ENCODE measurements around the gene WDR35. TPM values are rescaled to one million over a fixed set of nuclear protein-coding genes. Genes with fewer than 3 reads are reported as not detected.

The WDR35 gene
- total and polyA plus RNA-seq, 8 donors, result 2.6 to 7.2 (median 3.8) TPM

DNA sequence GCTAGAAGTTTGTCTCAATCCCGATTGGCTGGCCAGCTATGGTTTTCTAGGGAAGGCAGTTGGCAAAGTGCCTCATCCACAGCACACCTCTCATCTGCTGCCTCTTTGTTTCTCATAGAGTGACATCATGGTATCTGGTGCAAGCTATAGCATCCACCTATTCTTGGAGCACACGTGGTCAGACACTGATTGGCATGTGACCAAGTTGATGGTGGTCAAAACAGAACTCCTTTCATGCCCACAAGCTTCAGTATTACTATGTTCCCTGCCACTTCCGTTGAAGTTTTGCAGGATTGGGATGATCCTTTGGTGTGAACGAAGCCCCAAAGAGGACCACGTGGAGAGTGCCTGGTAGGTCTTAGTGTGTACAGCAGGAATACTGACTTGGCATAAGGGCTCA is 116.9 kb downstream of the WDR35 start:
- Histone ChIP-seq H3K4me3 (no peak overlapping the region), H3K27me3 (no peaks in the 10 kb centered on the region), H3K9me3 (no peaks in the 10 kb centered on the region), H3K4me1 (no peaks in the 10 kb centered on the region), H3K27ac (no peak overlapping the region), H3K36me3 (no peaks in the 10 kb centered on the region)
- DNase-seq (no peak), ATAC-seq (no peak), FAIRE-seq (no peak)
- TF ChIP-seq, protein P1, sequence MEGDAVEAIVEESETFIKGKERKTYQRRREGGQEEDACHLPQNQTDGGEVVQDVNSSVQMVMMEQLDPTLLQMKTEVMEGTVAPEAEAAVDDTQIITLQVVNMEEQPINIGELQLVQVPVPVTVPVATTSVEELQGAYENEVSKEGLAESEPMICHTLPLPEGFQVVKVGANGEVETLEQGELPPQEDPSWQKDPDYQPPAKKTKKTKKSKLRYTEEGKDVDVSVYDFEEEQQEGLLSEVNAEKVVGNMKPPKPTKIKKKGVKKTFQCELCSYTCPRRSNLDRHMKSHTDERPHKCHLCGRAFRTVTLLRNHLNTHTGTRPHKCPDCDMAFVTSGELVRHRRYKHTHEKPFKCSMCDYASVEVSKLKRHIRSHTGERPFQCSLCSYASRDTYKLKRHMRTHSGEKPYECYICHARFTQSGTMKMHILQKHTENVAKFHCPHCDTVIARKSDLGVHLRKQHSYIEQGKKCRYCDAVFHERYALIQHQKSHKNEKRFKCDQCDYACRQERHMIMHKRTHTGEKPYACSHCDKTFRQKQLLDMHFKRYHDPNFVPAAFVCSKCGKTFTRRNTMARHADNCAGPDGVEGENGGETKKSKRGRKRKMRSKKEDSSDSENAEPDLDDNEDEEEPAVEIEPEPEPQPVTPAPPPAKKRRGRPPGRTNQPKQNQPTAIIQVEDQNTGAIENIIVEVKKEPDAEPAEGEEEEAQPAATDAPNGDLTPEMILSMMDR (IDR thresholded peaks at IDR 0.05), result no peak
- 83 to 86% methylated on average over 5 of the region's 5 CpGs for WGBS, 2 donors
- intact Hi-C loops (cut with DNase I), result no loop called here

DNA sequence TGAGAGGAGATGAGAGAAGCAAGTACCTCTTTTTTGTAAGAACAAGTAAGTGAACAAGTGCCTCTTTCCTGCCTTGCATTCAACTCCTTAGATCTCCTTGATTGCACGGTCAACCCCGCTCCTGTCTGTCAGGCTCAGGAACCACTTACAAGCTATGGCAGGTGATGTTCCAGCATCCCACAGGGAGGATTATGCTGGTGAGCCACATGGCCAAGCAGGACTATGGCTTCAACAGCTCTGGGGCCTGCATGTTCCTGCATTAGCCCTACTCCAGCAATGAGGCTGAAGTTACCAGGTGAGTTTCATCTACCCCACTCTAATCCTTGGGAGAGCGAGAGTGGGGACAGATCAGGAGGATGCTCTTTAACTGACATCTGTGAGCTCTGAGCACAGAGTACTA is 117.6 kb downstream of the WDR35 start:
- Histone ChIP-seq H3K4me1 (no peaks in the 10 kb centered on the region), H3K36me3 (no peaks in the 10 kb centered on the region), H3K4me3 (no peak overlapping the region), H3K27me3 (no peaks in the 10 kb centered on the region), H3K9me3 (no peaks in the 10 kb centered on the region), H3K27ac (no peak overlapping the region)
- ATAC-seq (no peak), DNase-seq (no peak), FAIRE-seq (no peak)
- intact Hi-C loops (cut with DNase I), result no loop called here
- 71 to 83% methylated on average over 3 of the region's 3 CpGs for WGBS, 2 donors
- TF ChIP-seq, protein P1 (IDR thresholded peaks at IDR 0.05), result no peak

DNA sequence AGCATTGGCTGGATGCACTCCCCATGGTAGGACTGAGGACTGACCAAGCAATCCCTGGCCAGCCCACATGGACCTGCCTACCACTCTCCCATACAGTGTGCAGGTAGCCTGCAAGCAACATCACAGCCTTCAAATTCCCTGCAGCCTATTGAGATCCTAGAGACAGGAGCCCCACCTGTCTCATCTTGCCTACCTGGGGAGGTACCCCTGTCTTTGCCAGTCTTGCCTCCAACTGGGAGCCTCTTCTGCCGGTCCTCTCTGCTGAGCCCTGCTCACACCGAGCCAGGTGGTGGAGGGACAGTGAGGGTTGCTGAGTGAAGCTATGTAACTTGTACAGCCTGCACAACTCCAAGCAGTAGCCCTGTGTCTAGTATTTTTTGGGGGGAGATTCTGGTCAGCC is 118.1 kb downstream of the WDR35 start:
- no peak for FAIRE-seq

DNA sequence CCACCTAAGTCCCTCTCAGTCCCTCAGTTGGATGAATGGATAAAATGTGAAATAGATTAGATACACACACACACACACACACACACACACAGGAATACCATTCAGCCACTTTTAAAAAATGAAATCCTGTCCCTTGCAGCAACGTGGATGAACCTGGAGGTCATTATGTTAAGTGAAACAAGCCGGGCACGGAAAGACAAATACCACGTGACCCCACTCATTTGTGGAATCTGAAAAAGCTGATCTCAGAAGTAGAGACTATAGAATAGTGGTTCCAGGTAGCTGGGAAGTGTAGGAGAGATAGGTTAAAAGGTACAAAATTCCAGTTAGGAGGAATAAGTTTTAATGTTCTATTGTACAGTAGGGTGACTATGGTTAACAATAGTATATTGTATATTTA is 119.1 kb downstream of the WDR35 start:
- no peak overlapping the region for H3K4me3 ChIP-seq
- H3K36me3 ChIP-seq, result no peaks in the 10 kb centered on the region
- no peak for FAIRE-seq

More for the DNA sequence above, 118.1 kb downstream of the WDR35 start:
- intact Hi-C loops (cut with DNase I), result no loop called here
- 92 to 100% methylated on average over 2 of the region's 2 CpGs for WGBS, 2 donors
- ATAC-seq (no peak), DNase-seq (no peak)
- TF ChIP-seq, protein P1 (IDR thresholded peaks at IDR 0.05), result no peak
- H3K4me3 ChIP-seq, result no peak overlapping the region
- H3K36me3 ChIP-seq, result no peaks in the 10 kb centered on the region
- H3K4me1 ChIP-seq, result no peaks in the 10 kb centered on the region
- no peaks in the 10 kb centered on the region for H3K27me3 ChIP-seq
- H3K27ac ChIP-seq, result no peak overlapping the region
- no peaks in the 10 kb centered on the region for H3K9me3 ChIP-seq

More for the DNA sequence above, 119.1 kb downstream of the WDR35 start:
- intact Hi-C loops (cut with DNase I), result no loop called here
- Histone ChIP-seq H3K4me1 (no peaks in the 10 kb centered on the region), H3K27ac (no peak overlapping the region), H3K9me3 (no peaks in the 10 kb centered on the region), H3K27me3 (no peaks in the 10 kb centered on the region)
- ATAC-seq (no peak), DNase-seq (no peak)
- WGBS, 2 donors, result 69 to 70% methylated on average over 4 of the region's 4 CpGs
- TF ChIP-seq, protein P1 (IDR thresholded peaks at IDR 0.05), result no peak

All from pancreas (tissue), 10 donors.